GM21360 (cell line): ENCODE measurements around the gene STOML1.
"Not testable (repeated sequence)": the region's sequence is repeated elsewhere in the genome, so short reads cannot be mapped to it uniquely, and the experiment has no call there.

Experiments
- ATAC-seq: cut with Tn5 transposase; IDR thresholded peaks from one replicate; pipeline ENCODE4 v1.9.1; 2021; ENCODE audit warnings: mild to moderate bottlenecking, moderate library complexity; ENCODE audit not compliant: unreplicated experiment

STOML1 gene

DNA sequence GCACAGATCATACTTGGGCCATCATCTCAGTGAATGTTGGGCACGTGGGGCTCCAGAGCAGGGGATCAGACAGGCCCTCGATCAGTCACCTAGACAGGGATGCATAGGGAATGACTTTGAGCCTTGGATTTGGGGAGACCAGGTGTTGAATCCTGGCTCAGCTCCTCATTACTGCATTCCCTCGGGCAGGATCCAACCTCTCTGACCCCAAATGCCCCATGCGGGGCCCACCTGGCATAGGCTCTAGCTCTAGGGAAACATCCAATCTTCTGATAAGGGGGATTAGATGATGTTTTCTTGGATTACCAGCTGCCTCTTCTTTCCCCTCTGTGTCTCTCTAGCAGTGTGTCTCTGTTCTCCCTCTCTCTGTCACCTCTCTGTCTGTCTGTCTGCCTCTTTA is 43.1 kb downstream of the STOML1 start:
- no peak for ATAC-seq

GRCh38 chr15:73948396-73948795 is 43.7 kb downstream of the STOML1 start:
- ATAC-seq: no peak

- ATAC-seq: no peak
Observed at GRCh38 chr15:73947651-73948050, 44.4 kb downstream of the STOML1 start.

GRCh38 chr15:73946795-73947370 is 45.2 kb downstream of the STOML1 start:
- ATAC-seq: no peak

DNA sequence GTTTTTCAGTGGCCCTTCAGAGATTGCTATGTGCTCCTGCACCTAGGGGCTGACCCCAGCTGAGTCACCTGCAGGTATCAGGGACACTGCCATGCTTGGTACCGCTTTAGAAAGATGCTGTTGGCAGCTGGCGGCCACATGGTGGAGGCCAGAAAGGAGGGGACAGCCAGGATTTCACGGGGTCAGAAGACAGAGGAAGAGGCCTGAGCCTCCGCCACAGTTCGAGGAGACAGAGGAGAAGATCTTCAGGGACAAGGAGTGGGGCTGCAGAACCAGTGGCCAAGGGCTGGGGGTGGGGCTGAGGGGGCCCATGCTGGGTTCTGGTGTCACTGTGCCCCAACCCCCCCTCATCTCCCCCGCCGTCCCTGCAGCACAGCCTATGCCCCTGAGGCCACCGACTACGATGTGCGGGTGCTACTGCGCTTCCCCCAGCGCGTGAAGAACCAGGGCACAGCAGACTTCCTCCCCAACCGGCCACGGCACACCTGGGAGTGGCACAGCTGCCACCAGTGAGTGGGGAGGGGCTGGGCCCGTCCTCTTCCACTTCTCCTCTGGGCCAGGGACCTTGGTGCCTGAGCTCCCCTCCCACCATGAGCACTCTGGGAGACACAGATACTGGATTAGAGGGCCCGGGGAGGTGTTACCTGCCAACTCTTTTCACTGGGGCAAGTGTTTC is 45.9 kb downstream of the STOML1 start:
- no peak for ATAC-seq

DNA sequence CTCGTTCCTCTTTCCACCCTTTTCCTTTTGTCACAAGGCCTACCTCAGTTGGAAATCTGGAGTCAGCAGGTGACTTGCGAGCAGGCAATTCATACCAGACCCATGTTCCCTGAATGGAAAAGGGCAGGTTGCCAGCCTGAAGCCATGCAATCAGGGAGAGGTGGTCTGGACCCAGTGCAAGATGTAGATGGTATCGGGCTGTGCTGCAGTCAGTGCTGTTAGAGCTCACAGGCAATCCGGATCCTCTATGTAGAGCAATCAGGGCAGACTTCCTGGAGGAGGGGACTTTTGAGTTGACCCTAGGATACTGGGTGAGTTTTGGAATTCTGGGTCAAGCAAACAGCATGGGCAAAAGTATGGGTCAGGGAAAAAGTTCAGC is 47.0 kb downstream of the STOML1 start:
- ATAC-seq: no peak

GRCh38 chr15:73944161-73945129 is 47.6 kb downstream of the STOML1 start:
- no peak for ATAC-seq

DNA sequence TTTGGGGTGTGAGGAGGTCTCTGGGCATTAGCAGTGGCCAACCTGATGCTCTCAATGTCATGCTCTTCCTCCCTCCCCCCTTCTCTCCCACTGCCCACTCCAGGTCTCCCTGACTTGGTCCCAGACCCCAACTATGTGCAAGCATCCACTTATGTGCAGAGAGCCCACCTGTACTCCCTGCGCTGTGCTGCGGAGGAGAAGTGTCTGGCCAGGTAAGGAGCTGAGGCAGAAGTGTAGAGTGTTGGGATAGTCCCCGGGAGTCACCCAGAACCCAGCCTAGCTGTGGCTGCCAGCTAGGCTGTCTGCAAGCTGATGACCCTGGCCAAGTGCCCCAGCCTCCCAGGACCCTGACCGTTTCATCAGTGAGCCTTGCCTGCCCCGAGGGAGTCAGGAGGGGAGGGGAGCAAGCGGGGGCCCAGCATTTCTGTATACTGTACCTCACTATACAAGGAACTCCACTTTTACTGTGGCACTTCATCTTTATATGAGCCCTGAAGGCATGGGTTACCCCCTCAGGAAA is 49.3 kb downstream of the STOML1 start:
- no peak for ATAC-seq

- no peak for ATAC-seq
Observed at GRCh38 chr15:73941871-73942635, 50.0 kb downstream of the STOML1 start.

DNA sequence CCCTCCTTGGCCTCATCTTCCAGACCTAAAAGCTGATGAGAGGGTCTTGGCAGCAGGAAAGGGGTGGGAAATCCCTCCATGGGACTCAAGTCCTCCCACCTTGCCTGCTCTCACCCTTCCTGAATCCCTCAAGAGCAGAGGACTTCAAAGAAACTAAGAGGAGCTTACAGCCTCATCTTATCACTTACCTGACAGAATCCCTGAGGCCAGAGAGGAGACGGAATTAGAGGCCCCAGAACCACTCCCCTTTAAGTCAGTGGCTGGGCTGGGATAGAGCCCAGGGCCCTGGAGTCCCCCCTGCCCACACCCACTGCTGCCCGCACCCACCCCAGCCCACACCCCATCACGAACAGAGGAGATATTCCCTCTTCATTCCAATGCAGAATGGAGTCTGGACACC is 50.6 kb downstream of the STOML1 start:
- ATAC-seq: no peak

- no peak for ATAC-seq
Observed at GRCh38 chr15:73941044-73941443, 51.1 kb downstream of the STOML1 start.

DNA sequence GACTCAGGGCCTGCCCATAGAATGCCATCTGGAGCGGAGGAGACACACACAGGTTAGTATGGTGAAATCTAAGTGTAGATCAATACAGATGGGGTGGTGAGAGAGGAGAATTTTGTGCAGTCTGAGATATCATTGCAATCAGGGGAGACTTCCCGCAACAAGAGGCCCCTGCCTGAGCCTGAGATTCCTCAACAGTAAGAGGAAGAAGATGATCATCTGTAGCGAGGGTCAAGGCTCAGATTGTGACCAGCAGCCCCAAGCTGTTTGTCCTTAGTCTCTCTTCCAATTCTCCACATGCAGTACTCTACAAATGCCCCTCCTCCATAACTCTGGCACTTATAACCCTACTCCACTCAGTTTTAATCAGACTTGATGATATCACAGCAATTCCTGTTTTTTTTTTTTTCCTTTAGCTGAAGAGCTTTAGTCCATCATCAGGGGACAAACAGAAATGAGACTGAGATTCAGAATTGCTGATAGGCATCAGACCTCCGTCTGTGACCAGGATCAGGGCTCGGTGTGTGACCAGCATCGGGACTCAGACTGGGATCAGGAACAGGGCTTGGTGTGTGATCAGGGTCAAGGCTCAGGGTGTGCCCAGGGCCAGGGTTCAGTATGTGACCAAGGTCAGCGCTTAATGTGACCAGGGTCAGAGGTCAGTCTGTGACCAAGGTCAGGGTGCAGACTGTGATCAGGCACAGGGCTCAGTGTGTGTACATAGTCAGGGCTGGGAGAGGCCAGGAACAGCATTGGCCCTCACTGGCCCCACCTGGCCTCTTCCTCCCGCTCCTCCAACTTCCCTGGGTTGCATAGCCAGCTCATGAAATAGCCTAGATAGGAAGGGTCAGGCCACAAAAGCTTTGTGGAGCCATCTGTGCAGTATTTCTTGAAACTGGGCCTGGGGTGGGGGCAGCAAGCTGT is 51.8 kb downstream of the STOML1 start:
- no peak for ATAC-seq

DNA sequence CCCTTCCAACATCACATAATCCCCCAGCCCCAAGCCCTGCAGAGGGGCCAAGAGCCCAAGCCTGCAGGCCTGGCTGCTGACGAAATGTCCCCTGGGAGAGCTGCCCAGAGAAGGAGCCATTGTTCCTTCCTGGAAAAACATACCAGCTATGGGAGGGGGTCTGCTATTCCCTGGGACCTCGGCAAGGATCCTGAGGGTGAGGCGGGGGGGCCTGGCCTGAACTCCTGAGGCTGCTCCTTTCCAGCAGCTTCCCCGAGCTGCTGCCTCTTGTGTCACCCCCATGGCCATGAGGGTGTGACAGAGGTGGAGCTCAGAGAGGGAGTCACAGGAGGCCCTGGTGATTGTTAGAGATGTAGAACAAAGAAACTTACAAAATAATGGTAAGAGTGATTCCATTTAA is 53.0 kb downstream of the STOML1 start:
- no peak for ATAC-seq

GRCh38 chr15:73938516-73938915 is 53.6 kb downstream of the STOML1 start:
- not testable (repeated sequence) for ATAC-seq

- ATAC-seq: no peak
Observed at GRCh38 chr15:73937726-73938125, 54.4 kb downstream of the STOML1 start.

GRCh38 chr15:73937296-73937695 is 54.8 kb downstream of the STOML1 start:
- ATAC-seq: no peak

- ATAC-seq: no peak
Observed at GRCh38 chr15:73936588-73937290, 55.4 kb downstream of the STOML1 start.

DNA sequence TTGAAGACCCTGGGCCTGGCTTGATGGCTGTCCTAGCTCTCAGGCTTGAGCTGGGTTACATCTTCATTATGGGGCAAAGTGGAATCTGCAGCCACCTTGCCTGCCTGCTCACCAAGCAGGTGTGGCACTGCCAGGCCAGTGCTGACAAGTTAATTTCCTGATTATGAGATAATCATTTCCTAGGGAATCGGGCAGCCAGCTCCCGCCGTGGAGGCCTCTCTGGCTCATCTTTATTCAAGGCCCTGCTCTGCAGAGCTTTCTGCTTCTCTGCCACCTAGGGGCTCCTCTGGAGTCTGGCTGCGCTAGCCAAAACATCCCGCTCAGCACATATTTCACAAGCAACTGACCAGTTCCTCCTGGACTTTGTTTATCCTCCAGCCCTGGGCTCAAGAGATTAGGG is 55.9 kb downstream of the STOML1 start:
- ATAC-seq: no peak

- ATAC-seq: no peak
Observed at GRCh38 chr15:73935547-73935946, 56.5 kb downstream of the STOML1 start.
